ENCODE measurements around the gene HTR2B.
"Not testable (repeated sequence)": the region's sequence is repeated elsewhere in the genome, so short reads cannot be mapped to it uniquely, and the experiment has no call there.

The HTR2B gene

DNA sequence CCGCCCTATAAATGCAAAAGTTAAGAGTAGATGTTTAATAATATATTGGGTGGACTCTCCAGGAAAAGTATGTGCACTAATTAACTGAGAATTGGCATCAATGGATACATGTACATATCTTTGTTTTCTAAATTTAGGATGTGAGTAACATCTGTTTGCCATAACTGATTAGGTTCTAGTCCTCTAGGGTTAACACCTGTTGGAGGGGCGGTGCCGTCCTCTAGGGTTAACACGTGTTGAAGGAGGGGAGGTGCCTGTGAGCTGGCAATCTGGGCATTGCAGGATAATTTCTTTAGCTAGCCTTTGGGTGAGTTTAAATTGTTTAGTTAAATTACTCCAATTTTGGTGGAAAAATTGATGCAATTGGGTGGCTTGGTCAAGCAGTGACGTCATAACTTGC, 30.9 kb downstream of the HTR2B start:
- DNase-seq (ENCODE audit: low spot score), result no peak

DNA sequence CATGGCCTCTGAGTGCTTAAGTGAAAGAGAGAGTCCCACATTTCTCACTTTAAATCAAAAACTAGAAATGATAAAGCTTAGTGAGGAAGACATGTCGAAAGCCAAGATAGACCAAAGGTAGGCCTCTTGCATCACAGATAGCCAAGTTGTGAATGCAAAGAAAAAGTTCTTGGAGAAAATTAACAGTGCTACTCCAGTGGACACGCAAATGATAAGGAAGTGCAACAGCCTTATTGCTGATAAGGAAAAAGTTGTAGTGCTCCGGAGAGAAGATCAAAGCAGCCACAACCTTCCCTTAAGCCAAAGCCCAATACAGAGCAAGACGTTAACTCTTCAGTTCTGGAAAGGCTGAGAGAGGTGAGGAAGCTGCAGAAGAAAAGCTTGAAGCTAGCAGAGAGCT, 36.1 kb downstream of the HTR2B start:
- DNase-seq (ENCODE audit: low spot score), result no peak

DNA sequence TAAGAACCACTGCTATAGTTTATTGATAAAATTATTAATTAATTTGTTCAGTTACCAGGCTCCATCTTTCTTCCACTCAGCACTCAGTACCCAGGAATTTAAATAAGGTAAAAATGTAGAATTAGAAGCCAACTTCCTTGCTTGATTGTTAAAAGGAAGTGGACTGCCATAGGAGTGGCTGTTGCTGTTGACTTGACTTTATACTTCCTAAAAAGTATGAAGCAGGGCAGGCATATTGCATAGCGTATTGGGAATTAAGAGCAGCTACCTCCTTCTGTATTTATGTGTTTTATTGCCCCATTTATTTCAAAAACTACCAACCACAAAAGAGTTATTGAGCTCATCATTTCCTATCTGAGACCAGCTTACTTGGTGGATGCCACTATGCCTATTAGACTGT, 40.3 kb downstream of the HTR2B start:
- DNase-seq (ENCODE audit: low spot score), result no peak

DNA sequence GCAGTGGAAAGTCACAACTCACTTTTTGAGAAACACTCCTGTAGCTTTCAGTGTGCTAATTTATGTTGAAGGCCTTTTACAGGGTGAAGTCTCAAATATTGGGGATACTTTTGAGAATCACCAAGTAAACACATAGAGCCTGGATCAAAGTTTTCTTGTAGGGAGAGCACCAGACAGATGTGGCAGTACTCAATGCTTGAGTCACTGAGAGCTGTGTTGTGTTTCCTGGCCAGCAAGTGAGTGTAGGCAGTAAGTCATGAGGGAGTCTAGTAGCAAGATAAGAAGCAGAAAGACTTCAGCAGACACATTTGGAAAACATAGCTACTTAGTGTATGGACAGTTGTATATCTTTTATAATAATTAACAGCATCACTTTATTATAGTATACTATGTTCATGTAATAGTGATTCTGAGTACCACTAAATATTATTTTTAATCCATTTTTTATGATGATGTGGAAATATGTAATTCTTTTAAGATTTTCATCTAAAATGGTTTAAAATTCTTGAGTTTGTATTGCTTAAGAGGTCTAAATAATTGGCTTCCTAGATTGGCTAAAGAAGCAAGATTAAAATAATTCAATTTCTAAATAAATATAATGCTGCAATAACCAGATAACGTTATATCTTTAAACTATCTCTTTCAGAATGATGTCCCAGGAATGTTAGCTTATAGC, 55.3 kb downstream of the HTR2B start:
- DNase-seq (ENCODE audit: low spot score), result no peak

DNA sequence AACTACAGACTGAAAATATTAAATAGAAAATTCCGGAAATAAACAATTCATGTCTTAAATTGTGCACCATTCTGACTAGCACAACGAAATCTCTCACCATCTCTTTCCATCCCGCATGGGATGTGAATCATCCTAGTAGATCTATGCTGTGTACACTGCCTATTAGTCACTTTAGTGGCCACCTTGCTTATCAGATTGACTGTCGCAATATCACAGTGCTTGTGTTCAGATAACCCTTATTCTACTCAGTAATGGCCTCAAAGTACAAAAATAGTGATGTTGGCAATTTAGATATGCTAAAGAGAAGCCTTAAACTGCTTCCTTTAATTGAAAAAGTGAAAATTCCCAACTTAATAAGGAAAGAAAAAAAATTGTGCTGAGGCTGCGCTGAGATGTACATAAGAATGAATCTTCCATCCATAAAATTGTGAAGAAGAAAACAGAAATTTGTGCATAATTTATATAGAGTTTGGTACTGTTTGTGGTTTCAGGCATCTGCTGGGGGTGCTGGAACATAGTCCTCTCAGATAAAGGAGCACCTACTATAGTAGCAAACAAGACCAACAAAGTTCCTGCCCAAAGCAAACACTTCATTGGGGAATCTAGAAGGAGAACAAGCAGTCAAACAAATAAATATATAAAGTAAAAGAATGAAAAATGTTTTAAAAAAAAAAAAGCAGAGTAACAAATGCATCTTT, 56.2 kb downstream of the HTR2B start:
- DNase-seq (ENCODE audit: low spot score), result no peak

DNA sequence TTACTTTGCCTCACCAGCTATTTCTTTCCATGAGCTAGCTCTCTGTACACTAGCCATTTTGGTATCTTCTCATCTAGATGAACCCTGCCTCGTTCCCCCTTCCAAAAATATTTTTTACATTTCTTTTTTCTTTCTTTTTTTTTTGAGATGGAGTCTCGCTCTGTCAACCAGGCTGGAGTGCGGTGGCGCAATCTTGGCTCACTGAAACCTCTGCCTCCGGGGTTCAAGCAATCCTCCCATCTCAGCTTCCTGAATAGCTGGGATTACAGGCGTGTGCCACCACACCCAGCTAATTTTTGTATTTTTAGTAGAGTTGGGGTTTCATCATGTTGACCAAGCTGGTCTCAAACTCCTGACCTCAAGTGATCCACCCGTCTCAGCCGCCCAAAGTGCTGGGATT, 57.3 kb downstream of the HTR2B start:
- DNase-seq (ENCODE audit: low spot score), result not testable (repeated sequence)

DNA sequence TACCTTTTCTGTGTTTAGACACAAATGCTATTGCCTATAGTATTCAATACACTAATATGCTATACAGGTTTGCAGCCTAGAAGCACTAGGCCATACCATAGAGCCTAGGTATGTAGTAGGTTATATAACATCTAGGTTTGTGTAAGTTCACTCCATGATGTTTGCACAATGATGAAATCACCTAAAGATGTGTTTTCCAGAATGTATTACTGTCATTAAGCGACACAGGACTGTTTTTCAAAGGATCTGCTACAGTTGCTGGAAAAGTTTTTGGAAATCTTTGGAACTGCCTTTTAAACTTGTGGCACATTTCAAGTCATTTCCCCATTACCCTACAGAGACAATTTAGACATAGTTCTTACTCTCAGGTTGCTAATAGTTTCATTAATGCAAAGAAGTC, 58.9 kb downstream of the HTR2B start:
- DNase-seq (ENCODE audit: low spot score), result no peak

DNA sequence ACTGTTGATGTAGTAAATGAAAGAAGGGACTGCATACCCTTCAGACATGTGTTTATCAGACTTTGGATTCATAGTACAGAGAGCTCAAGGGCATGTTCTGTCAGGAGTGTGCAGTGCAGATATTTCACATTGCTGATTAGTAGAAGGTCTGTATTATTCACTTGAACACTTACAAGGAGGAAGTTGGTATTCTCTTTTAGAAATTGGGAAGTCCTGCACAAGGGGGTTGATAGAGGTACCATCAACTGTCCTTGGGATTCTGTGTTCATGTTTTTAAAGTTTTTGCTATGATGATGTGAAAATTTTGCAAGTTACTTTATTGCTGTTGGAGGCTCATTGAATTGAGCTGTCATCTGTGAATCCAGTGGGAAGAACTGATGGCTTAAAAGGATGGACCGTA, 61.5 kb downstream of the HTR2B start:
- no peak for DNase-seq (ENCODE audit: low spot score)

DNA sequence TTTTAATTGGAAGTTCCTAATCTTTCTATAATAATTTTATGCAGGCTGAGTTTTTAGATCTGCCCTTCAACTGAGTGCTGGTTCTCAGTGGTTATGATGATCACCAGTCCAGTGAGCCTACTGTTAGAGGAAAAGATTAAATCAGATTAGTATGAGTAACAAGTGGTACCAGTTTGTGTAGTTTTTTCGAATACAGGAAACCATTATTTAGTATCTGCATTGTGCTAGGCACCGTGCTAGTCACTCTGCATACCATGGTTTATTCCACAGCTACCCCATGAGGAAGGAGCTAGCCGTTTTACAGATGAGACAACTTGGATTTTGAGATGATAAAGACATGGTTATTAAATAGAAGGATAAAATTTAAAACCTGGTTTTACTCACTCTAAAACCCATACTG, 62.1 kb downstream of the HTR2B start:
- DNase-seq (ENCODE audit: low spot score), result no peak

DNA sequence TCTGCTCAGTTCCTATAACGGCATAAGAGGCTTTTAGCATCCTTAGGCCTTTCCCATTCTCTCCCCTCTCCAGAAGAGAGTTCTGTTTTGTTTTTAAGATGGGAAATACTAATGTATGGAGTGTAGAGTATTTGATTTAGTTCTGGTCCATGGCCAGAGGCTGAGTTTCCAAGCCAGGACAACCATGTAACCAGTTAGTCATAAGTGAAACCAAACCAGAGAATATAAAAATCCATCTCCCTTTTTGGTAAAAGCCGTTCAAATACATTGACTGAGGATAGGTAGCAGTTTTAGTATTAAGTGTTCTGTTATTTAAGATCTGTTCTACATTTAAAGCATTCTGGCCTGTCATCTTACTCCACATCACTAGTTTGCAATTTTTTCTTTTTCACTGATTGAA, 65.1 kb downstream of the HTR2B start:
- no peak for DNase-seq (ENCODE audit: low spot score)

DNA sequence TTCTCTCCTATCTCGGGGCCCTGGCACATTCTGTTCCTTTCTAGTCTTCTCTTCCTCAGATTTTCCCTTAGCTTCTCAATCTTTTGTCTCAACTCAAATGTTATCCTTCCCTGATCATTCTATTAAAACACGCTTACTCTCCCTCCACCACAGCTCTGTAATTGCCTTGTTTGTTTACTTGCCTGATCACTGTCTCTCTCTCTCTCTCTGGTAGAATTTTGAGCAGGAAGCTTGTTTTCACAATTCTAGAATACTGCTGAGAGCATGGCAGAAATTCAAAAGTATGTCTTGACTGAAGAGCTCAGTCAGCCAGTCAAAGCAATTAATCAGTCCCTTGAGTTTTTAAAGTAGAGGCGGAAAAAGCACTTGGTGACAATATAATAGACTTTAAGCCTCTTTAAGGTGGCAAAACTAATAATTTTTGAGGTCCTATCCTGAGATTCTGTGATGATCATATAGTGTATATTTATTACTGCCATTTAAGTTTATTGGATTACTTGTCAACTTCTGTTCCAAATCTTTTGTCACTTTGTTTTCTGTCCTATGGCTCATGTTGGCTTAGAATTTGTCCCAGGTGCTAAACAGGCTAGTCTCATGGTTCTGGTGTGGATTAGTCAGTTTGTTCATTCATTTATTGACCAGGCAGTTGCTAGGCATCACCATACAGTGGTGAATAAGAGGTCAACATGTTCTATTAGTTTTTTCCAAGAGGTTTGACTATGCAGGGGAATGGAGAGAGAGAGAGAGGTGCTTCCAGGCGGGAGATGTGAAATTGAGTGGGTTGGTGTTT, 65.9 kb downstream of the HTR2B start:
- no peak for DNase-seq (ENCODE audit: low spot score)
